CD4-positive, alpha-beta T cell treated with Interleukin-1 beta for 1 hour (primary cell): Measurements from ENCODE around the gene NAP1L1.

Experiments
- DNase-seq, 2 donors: peaks; one replicate each; pipeline ENCODE4 v3.0.0-alpha.2; 2020 to 2022

NAP1L1 gene, protein sequence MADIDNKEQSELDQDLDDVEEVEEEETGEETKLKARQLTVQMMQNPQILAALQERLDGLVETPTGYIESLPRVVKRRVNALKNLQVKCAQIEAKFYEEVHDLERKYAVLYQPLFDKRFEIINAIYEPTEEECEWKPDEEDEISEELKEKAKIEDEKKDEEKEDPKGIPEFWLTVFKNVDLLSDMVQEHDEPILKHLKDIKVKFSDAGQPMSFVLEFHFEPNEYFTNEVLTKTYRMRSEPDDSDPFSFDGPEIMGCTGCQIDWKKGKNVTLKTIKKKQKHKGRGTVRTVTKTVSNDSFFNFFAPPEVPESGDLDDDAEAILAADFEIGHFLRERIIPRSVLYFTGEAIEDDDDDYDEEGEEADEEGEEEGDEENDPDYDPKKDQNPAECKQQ

DNA sequence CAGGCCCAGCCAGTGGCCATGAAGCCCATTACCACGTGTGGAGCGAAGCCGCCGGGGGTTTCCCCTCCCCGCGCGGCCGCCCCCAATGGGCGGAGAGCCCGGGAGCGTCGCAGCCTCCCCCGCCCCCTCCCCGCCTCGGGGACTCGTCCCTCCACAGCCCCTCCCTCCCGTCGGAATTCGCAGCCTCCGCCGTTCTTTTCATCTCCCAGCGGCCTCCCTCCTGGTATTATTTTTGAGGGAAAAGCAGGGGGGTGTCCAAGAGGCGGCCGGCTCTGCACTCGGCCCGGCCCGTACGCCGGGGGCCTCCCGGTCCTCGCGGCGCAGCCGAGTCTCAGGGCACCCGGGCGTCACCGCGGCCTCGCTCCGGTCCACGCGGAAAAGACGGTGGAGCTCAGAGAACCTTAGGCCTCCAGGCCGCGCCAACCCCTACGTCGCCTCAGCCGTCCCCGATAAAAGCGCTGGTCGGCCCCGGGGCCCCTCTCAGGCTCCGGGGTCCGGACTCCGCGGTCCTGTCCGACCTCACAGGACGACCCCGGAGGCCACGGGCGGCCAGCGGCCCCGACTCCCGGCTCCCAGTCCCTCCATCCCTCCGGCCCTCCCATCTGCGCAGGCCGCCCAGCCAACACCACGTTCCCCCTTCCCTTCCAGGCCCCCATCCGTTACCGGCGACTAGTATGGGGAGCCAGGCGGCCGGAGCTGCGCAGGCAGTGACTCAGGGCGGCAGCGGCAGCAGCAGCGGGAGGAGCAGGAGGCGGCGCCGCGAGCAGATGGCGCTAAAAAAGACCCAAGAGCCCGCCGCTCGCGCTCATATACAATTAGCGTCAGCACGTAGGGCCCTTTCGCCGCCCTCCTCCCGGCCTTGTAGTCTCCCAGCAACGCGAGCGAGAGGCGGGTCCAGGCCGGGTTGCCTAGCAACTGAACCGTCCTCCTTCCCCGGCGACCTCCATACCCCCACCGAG, at the start of gene NAP1L1:
Gene NAP1L1 (minus strand): TSS at position 782 of the 959 bp plus-strand sequence. CDS start 10,466 bp downstream, outside the sequence.
- DNase-seq, result peak; percentile 96 to 97

DNA sequence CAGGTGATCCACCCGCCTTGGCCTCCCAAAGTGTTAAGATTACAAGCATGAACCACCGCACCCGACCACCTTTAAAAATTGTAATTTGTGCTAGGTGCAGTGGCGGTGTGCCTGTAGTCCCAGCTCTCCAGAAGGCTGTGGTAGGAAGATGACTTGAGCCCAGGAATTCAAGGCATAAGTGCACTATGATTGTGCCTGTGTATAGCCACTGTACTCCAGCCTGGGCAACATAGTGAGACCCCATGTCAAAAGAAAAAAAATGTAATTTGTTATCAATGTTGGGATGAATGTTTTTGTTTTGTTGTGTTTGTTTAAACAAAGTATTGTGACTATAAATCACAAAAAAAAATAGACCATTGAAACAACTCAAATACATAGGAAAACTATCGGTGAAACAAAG, 43.1 kb upstream of the NAP1L1 start:
- DNase-seq, result no peak

DNA sequence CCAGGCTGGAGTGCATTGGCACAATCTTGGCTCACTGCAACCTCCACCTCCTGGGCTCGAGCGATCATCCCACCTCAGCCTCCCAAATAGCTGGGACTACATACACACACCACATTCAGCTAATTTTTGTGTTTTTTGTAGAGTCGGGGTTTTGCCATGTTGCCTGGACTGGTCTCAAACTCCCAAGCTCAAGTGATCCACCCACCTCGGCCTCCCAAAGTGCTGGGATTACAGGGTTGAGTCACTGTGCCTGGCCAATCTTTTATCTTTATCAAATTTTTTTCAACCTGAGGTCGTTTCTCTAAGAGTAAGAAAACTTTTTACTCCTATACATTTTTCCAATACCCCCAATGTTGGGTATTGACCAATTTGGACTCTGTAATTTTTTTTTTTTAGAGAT, 40.0 kb upstream of the NAP1L1 start:
- DNase-seq, result no peak

DNA sequence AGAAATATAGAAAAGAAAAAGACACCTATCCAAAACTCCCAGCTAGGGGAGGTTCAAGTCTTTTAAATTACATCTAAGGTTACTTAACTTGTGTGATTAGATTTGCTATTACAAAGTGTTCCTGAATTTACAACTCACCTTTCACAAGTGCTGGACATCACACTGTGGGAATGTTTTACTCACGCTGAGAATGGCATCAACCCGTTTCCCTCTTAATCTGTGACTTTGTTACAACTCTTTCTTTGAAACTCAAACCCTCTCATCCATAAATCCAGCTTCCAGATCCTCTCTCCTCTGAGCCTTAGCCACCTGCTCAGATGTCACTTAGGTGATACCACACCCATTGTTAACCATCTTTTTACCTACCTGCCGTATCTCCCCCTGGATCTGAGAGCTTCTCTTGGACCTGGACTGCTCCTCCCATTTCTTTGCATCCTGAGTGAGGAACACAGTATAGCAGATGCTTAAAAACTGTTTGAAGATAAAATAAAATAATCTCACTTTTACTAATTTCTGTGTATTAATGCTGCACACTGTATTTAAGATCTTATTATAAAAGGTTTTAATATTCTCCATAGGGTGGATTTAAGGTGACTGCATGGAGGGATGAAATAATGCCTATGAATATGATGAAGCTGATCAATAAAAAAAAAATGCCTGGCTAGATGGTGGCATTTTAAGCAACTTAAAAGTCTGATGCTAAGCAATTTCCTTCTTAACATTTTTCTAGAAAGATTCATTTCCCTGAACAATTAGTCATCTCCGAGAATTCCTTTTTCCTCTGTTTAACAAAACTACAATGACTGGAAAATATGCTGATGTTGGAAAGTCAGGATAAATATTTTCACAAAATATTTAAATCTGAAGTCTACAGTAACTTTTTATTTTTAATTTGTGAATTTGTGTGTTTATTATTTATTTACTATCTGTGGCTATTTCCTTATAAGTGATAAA, 39.1 kb upstream of the NAP1L1 start:
- no peak for DNase-seq

DNA sequence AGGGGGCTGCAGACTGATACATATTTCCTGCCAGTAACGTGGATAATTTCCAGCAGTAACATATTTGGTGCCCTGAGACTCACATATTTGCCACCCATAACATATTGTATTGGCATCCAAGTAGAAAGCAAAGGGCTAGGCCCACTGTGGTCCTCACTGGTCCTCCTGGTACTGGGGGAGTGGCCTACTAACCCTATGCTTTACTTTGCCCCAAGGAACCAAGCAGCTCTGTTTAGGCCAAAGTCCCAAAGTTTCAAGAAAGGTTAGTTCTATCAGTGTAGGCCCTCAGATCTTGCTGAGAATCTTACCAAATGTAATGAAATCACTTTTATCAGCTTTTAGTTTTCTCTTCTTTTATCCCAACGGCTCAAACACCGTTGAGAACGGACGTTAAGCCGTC, 35.4 kb upstream of the NAP1L1 start:
- no peak for DNase-seq

DNA sequence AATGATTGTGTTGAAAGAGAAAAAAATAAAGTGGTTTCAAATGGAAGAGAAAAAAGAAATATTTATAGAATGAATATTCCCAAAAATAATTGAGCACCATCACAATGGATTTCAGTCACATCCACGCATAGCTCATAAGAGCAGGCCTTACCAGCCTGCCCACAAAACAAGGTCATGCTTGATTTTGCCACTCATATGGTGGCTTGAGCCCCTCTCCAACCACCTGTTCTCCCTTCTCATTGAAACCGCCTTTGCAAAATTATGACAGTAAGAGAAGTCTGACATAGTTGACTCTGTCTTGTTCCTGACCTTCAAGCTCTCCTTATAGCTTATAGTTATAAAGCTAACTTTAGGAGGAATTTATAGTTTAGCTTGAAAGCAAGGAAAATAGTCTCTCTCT, 33.3 kb upstream of the NAP1L1 start:
- DNase-seq, result no peak

DNA sequence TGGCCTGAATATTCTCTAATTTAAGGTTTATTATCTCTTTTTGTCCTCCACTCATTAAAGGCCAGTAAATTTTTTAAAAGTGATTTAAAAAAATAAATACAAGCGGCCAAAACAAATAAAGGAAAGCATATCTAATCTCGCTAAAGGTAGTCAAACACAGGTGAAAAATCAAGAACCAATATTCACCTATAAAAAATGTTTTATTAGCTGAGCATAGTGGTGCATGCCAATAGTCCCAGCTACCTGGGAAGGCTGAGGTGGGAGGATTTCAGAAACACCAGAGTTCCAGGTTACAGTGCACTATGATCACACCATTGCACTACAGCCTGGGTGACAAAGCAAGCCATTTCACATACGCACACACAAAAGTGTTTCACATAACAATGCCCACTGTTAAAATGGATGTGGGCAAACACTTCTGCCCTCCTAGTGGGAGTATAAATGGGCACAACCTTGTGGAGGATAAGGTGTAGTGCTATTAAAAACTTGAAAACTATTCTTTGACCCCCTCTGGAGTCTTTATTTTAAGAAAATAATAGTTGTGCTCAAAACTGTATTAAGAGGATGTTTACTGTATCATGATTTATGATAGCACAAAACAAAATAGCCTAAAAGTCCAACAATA, 32.7 kb upstream of the NAP1L1 start:
- DNase-seq, result no peak

DNA sequence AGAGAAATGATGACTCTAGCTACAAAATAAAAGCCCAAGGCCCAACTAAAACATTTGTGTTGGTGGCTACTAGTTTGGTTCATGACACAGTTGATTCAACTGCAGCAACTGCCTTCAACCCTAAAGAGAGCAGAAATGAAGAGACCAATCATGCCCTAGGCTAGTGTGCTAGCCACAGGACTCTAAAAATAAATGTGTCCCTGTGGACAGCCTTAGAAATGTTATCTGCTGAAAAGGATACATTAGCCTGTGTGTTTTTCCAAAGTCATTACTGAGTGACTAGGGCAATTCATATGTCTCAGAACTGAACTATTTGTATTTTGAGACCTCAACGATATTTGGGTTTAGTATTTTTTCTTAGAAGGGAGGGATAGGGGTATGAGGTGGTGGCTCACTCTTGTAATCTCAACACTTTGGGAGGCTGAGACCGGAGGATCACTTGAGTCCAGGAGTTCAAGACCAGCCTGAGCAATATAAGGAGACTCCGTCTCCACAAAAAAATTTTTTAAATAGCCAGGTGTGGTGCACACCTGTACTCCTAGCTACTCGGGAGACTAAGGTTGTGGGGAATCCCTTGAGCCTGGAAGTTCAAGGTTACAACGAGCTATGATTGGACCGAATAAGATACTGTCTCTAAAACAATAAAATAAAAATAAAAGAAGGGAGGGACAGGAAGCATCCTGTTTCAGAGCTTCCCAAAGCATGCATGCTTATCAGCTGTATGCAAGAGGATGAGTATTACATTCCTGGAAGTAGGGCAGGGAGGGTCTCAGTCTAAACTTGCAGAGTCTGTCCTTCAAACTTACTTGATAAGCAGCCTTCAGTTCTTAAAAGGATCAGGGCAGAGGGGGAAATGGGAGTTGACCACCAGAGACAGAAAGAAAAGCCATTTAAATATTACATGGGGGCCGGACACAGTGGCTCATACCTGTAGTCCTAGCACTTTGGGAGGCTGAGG, 29.6 kb upstream of the NAP1L1 start:
- no peak for DNase-seq

DNA sequence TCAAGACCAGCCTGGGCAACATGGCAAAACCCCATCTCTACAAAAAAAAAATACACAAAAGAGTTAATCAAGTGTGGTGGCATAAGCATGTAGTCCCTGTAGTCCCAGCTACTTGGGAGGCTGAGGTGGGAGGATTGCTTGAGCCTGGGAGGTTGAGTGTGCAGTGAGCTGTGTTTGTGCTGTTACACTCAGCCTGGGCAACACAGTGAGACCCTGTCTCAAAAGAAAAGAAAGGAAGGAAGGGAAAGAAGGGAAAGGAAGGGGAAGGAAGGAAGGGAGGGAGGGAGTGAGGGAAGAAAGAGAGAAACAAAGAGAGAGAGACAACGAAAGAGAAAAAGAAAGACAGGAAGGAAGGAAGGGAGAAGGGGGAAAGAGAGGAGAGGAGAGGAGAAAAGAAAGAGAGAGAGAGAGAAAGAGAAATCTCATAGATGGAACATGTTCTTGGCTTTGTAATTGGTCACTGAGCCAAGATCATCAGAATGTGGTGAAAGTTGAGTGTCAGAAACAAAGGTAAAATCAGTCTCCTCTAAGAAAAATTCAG, 26.8 kb upstream of the NAP1L1 start:
- no peak for DNase-seq

DNA sequence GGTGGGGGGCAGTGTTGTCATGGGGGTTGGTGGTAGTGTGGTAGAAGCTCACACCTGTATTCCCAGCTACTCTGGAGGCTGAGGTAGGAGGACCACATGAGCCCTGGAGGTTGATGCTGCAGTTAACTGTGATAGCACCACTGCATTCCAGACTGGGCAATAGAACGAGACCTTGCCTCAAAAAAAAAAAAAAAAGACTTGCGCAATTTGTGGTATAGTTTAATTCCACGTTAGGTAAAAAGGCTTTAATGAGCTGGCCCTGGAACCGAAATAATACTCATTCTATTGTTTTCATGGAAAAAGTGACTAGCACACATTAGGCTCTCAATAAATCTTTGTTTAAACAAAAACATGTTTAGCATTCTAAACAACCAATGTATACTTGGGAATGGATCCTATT, 25.4 kb upstream of the NAP1L1 start:
- no peak for DNase-seq

DNA sequence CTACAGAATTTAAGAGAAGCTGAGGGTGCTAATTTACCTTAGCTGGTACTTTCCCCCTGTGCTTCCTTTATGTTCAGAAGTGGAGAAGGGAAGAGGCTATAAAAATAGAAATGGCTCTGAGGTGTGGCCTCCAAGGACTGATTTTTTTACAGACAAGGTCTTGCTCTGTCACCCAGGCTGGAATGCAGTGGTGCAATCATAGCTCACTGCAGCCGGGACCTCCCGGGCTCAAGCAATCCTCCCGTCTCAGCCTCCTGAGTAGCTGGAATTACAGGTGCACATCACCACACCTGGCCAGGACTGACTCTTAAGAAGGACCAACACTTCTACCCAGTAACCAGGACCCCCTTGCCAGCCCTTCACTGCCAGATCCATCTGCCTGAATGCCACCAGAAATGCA, 23.9 kb upstream of the NAP1L1 start:
- no peak for DNase-seq

DNA sequence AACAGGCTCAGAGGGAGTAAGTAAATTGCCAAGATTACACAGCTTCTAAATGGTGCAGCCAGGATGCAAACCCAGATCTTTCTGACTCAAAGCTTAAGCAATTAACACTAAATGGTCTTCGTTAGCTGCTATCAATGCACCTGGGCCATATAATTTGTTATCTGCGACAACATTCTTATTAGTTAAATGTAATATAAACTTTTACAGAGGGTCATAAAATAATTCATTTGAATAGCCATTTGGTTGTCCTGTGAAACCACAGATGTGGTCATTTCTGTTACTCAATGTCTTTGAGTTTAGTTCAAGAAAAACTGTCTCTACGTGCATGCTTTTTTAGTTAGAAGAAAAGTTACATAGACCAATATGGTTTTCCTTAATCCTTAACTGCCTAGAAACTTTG, 22.1 kb upstream of the NAP1L1 start:
- DNase-seq, result no peak

DNA sequence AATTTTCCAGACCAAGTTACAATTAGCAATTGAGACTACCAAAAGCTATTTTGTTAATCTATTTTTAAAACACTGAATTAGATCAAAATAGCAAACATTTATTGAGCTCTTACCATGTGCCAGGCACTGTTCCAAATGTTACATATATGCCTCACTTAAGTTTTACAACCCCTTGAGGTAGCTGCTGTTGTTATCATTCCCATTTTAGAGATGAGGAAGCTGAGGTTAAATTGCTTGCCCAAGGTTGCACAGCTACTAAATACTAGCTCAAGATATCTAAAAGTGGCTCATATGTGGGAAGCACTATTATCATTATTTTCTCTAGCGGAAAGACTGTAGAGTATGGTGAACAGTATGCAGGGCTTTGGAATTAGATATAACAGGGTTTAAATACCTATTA, 19.5 kb upstream of the NAP1L1 start:
- DNase-seq, result no peak

DNA sequence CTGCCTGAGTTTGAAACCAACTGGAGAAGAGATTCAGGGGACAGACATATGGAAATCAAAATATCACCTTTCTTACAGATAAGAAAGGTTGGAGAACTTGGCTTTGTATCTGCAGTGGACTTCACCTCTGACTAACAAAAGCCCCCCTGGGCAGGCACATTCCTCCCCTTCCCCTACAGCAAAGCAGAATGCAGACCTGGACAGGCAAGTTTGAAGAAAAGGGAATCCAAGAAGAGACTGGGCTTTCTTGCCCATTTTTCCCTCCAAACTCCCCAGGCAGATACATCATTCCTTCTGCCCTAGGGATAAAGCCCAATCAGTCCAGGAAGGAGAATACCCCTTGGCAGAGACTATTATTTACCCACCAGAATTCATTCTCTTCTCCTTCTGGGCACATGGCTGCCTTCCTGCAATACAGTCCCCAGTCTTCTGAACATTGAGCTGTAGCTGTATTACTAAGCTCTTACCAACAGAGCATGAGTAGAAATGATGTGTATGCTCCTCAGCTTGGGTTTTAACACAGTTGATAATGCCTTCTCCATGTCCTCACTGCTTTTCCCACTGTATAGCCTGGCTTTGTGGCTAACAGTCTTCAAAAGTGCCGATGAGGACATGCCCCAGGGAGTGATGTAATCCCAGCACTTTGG, 17.4 kb upstream of the NAP1L1 start:
- no peak for DNase-seq

DNA sequence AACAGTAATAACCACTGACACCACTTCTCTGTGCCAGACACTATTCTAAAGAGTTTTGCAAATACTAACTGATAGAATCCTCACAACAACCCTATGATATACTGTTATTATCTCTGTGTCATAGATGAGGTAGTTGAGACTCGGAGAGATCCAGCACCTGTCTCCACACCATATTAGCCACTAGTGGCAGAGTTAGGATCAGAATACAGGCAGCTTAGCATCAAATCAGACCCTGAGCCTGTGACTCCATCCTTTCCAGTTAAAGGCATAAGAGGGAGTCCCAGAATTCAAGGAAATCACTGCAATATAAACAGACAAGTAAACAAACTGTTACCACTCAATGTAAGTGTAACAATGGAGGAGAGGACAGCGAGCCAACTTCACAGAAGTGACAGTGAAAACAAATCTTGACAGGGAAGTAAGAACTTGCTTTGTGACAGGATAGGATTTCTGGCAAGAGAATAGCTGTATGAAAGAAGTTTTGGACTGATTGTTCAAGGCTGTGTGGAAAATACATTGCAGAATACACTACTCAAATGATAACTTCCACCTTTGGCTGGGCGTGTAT, 11.7 kb upstream of the NAP1L1 start:
- no peak for DNase-seq

DNA sequence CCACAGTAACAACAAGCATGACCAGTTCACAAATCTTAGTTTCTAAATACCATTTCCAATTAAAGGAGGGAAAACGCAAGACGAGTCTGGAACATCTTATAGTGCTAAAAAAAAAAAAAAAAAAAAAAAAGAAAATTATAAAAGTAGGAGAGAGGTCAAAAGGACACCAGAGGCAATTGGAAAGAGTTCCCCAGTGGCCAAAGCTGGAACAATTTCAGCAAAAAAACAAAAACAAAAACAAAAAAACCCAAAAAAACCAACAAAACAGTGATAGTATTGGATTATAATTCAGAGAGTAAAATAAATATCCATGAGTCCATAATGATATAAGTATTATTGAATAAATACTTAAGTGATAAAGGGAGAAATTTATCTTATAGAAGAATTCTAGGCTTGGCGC, 10.3 kb upstream of the NAP1L1 start:
- no peak for DNase-seq

DNA sequence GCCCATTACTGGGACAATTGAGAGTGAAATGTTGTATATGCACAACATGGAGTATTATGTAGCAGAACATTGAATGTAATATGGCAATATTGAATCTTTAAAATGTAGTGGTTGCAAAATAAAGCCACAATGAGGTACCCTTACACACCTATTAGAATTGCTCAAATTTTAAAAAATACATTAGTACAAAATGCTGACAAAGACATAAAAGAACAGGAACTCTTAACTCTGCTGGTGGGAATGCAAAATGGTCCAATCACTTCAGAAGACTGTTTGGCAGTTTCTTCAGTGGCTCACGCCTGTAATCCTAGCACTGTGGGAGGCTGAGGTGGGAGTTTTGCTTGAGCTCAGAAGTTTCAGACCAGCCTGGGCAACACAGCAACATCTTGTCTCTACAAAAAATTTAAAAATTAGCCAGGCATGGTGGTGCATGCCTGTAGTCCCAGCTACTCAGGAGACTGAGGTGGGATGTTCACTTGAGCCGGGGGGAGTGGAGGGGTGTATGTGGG, 6.8 kb upstream of the NAP1L1 start:
- DNase-seq, result no peak

DNA sequence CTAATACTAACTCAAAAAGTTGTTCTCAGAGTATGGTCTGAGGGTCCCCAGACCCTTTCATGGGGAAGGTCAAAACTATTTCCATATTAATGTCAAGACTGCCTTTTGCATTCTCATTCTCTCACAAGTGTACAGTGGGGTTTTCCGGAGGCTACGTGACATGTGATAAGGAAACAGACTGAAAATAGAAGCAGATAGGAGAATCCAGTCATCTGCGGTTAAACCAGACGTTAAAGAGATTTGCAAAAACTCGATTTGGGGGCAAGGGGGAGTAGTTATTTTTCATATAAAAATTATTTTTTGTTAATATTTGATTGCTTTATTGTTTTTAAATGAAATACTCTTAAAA, 1.0 kb upstream of the NAP1L1 start:
- DNase-seq, result peak; percentile 42 to 74

DNA sequence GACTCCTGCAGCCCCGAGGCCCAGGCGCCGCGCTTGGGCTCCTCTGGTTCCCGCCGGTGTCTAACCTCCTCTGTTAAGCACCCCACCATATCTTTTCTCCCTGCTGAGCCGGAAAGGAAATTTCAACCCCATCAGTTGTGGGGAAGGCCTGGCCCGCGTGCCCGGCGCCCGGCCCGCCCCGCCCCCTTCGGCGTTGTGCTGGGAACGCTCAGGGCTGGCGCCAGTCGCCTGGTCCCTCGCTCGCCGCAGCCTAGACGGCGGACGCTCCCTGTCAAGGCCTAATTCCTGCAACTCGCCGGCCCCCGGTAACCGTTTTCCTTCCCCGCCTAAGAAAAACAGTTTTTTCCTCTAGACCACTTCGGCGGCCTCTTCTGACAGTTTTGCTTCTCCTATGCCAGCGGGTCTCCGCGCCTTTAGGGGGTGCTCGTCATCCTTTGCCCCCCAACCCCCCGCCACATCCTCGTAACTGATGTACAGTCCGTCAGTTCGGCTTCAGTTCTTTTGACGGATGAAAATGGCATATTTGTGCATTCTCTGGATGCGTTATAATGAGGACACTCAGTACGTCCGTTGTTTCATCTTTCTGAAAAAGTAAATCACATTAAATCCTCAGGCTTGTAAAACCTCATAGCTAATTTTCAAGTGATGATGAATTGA, 506 bp upstream of the NAP1L1 start:
- DNase-seq, result peak; percentile 66 to 70
